Measurements from ENCODE around the gene GXYLT1. TPM values are rescaled to one million over a fixed set of nuclear protein-coding genes. Genes with fewer than 3 reads are reported as not detected.
"Not testable (repeated sequence)": the region's sequence is repeated elsewhere in the genome, so short reads cannot be mapped to it uniquely, and the experiment has no call there.

The GXYLT1 gene
- total and polyA plus RNA-seq, 2 experiments from 2014 or later, result 6.9 to 15.6 TPM

DNA sequence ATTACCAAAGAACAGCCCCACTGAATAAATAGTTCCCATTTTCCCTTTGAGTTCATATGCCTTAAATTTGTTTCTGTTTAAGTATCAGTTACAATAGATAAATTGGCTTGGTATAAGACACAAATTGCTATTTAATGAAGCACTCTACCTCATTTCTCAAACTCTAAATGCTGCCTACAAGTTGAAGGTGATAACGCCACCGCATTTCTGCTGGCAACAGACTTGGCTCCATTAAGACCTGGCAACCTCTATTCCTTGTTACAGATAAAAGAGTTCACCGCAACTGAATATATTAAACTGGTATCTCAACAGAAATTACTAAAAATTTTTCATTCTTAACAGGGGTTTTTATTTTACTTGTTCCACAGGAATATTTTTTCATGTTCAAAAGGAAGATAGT is 35.6 kb downstream of the GXYLT1 start:
- Histone ChIP-seq H3K4me1 (ENCODE audit: low read depth) (no peaks in the 10 kb centered on the region), H3K36me3 (peaks cover 10% of the 10 kb centered on the region), H3K27ac (no peak overlapping the region), H3K4me3 (no peak overlapping the region), H3K9me3 (ENCODE audit: low read depth) (no peaks in the 10 kb centered on the region), H3K27me3 (no peaks in the 10 kb centered on the region)
- TF ChIP-seq, protein P1, sequence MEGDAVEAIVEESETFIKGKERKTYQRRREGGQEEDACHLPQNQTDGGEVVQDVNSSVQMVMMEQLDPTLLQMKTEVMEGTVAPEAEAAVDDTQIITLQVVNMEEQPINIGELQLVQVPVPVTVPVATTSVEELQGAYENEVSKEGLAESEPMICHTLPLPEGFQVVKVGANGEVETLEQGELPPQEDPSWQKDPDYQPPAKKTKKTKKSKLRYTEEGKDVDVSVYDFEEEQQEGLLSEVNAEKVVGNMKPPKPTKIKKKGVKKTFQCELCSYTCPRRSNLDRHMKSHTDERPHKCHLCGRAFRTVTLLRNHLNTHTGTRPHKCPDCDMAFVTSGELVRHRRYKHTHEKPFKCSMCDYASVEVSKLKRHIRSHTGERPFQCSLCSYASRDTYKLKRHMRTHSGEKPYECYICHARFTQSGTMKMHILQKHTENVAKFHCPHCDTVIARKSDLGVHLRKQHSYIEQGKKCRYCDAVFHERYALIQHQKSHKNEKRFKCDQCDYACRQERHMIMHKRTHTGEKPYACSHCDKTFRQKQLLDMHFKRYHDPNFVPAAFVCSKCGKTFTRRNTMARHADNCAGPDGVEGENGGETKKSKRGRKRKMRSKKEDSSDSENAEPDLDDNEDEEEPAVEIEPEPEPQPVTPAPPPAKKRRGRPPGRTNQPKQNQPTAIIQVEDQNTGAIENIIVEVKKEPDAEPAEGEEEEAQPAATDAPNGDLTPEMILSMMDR (IDR thresholded peaks at IDR 0.05; ENCODE audit: low read depth, low read length), result no peak
- DNase-seq (ENCODE audit: low read depth in 1 of 2, low spot score in 1 of 2), result no peak

DNA sequence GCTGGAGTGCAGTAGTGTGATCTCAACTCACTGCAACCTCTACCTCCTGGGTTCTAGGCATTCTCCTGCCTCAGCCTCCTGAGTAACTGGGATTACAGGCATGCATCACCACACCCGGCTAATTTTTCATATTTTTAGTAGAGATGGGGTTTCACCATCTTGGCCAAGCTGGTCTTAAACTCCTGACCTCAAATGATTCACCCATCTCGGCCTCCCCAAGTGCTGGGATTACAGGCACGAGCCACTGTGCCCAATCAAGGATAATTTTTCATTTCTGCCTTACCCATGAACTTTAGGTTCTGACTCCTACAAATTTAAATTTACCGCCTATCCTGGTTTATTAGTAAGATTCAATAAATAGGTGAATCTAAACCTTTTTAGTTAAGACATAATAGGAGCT is 37.9 kb downstream of the GXYLT1 start:
- not testable (repeated sequence) for H3K4me1 ChIP-seq (ENCODE audit: low read depth); H3K9me3 ChIP-seq (ENCODE audit: low read depth); H3K27ac ChIP-seq; H3K27me3 ChIP-seq; H3K4me3 ChIP-seq
- DNase-seq (ENCODE audit: low read depth in 1 of 2, low spot score in 1 of 2), result peak in 1 of 2 donors; percentile 15
- peaks cover 10% of the 10 kb centered on the region for H3K36me3 ChIP-seq

DNA sequence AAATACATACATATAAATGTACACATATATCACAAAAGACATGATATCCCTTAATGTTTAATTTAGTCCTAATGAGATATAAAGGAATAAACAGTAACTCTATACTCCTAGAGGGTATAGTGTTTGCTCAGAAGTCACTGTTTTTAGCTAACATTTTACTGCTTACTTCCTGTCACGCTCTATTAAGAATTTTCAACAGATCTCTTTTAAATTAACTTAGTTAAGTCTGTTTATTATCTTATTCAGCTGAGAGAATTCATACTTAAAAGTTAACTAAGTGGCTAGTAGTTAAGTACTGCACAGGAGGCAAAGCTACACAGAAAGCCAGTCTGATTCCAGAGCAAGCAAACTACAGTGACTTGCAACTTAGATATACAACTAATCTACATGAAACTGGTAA is 39.9 kb downstream of the GXYLT1 start:
- TF ChIP-seq, protein P1 (IDR thresholded peaks at IDR 0.05; ENCODE audit: low read depth, low read length), result no peak
- H3K4me3 ChIP-seq, result no peak overlapping the region
- H3K27ac ChIP-seq, result no peak overlapping the region
- no peaks in the 10 kb centered on the region for H3K4me1 ChIP-seq (ENCODE audit: low read depth)
- no peak for DNase-seq (ENCODE audit: low read depth in 1 of 2, low spot score in 1 of 2)
- no peaks in the 10 kb centered on the region for H3K27me3 ChIP-seq
- H3K9me3 ChIP-seq (ENCODE audit: low read depth), result no peaks in the 10 kb centered on the region
- H3K36me3 ChIP-seq, result peaks cover 10% of the 10 kb centered on the region

DNA sequence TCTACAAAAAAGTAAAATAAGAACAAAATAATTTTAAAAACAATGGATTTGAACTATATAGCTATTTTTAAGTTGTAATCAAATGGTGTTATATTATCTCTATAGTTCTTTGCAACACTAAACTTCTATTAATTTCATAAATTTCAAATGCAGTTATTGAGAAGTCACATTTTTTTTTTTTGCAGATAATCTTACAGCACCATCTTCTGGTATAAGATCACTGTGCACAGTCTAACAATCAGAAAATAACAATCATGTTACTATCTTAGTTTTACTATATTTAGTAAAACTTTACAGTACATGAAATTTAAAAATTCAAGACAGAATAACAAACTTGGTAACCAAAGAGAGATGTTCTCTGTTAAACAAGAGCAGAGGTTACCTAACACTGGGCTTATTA is 40.6 kb downstream of the GXYLT1 start:
- DNase-seq (ENCODE audit: low read depth in 1 of 2, low spot score in 1 of 2), result no peak
- H3K27me3 ChIP-seq, result no peaks in the 10 kb centered on the region
- TF ChIP-seq, protein P1 (IDR thresholded peaks at IDR 0.05; ENCODE audit: low read depth, low read length), result peak; percentile 33

DNA sequence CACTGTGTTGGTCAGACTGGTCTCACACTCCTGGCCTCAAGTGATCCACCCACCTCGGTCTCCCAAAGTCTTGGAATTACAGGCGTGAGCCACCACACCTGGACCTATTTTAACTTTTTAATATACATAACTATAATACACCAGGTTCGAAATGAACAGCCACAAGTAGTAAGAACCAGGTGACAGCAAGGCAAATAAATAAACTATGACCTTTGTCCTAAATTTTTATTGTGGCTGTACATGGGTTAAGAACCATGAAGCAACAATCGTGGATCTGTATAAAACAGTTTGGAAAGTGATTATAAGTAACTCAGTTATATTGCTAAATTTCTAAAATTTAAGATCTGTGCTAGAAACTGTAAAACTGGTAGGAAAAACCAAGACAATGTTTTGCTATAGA is 41.5 kb downstream of the GXYLT1 start:
- peaks cover 5% of the 10 kb centered on the region for H3K36me3 ChIP-seq
- no peak for DNase-seq (ENCODE audit: low read depth in 1 of 2, low spot score in 1 of 2)
- TF ChIP-seq, protein P1 (IDR thresholded peaks at IDR 0.05; ENCODE audit: low read depth, low read length), result no peak
- no peak overlapping the region for H3K27ac ChIP-seq
- no peak overlapping the region for H3K4me3 ChIP-seq
- peaks cover 4% of the 10 kb centered on the region for H3K4me1 ChIP-seq (ENCODE audit: low read depth)
- no peaks in the 10 kb centered on the region for H3K9me3 ChIP-seq (ENCODE audit: low read depth)
- H3K27me3 ChIP-seq, result no peaks in the 10 kb centered on the region

More for the DNA sequence above, 40.6 kb downstream of the GXYLT1 start:
- Histone ChIP-seq H3K36me3 (peaks cover 10% of the 10 kb centered on the region), H3K9me3 (ENCODE audit: low read depth) (no peaks in the 10 kb centered on the region), H3K27ac (no peak overlapping the region), H3K4me3 (no peak overlapping the region), H3K4me1 (ENCODE audit: low read depth) (no peaks in the 10 kb centered on the region)

DNA sequence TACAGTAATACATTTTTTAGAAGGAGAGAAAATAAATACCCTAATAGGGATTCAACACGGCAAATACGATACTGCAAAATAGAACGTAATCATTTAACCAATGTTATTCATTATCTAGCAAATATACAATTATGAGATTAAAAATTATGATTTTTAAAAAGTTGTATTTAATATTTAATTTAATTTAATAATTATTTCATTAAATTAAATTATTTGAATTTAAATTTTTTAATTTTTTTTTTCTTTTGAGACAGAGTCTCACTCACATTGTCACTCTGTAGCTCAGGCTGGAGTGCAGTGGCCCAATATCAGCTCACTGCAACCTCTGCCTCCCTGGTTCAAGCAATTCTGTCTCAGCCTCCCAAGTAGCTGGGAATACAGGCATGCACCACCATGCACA is 42.0 kb downstream of the GXYLT1 start:
- TF ChIP-seq, protein P1 (IDR thresholded peaks at IDR 0.05; ENCODE audit: low read depth, low read length), result no peak
- H3K9me3 ChIP-seq (ENCODE audit: low read depth), result no peaks in the 10 kb centered on the region
- H3K27ac ChIP-seq, result no peak overlapping the region
- no peaks in the 10 kb centered on the region for H3K27me3 ChIP-seq
- no peak overlapping the region for H3K4me3 ChIP-seq
- H3K36me3 ChIP-seq, result peaks cover under 1% of the 10 kb centered on the region
- DNase-seq (ENCODE audit: low read depth in 1 of 2, low spot score in 1 of 2), result no peak
- peaks cover 5% of the 10 kb centered on the region for H3K4me1 ChIP-seq (ENCODE audit: low read depth)

Measured in cardiac muscle cell (in vitro differentiated cells and primary cell).